HG02884 (cell line): ENCODE measurements around the gene SPIN2A.
"Not testable (repeated sequence)": the region's sequence is repeated elsewhere in the genome, so short reads cannot be mapped to it uniquely, and the experiment has no call there.

Source experiments
- ATAC-seq: cut with Tn5 transposase; IDR thresholded peaks from one replicate; pipeline ENCODE4 v1.9.1; 2021; ENCODE audit warnings: mild to moderate bottlenecking, moderate library complexity; ENCODE audit not compliant: unreplicated experiment

SPIN2A gene

GRCh38 chrX:57103489-57103888 is 33.7 kb downstream of the SPIN2A start:
- ATAC-seq: no peak

GRCh38 chrX:57102918-57103317 is 34.3 kb downstream of the SPIN2A start:
- ATAC-seq: not testable (repeated sequence)
